HG02970 (cell line): ENCODE measurements around the gene OPN1LW.
"Not testable (repeated sequence)": the region's sequence is repeated elsewhere in the genome, so short reads cannot be mapped to it uniquely, and the experiment has no call there.

Source experiments
- ATAC-seq: cut with Tn5 transposase; IDR thresholded peaks from one replicate; pipeline ENCODE4 v1.9.1; 2021; ENCODE audit warnings: mild to moderate bottlenecking, moderate library complexity, moderate number of reproducible peaks; ENCODE audit not compliant: unreplicated experiment, low FRiP score

OPN1LW gene

GRCh38 chrX:154131955-154132354, 12.1 kb upstream of the OPN1LW start:
- no peak for ATAC-seq

DNA sequence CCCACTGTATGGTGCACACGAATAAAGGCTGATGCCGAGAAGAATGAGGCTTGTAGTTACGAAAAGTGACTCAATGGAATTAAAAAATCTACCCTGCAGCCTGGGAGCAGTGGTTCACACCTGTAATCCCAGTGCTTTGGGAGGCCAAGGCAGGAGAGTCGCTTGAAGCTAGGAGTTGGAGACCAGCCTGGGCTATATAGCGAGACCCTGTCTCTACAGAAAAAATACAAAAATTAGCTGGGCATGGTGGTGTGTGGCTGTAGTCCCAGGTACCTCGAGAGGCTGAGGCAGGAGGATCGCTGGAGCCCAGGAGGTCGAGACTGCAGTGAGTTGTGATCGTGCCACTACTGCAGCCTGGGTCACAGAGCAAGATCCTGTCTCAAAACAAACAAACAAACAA, 11.7 kb upstream of the OPN1LW start:
- ATAC-seq, result no peak

DNA sequence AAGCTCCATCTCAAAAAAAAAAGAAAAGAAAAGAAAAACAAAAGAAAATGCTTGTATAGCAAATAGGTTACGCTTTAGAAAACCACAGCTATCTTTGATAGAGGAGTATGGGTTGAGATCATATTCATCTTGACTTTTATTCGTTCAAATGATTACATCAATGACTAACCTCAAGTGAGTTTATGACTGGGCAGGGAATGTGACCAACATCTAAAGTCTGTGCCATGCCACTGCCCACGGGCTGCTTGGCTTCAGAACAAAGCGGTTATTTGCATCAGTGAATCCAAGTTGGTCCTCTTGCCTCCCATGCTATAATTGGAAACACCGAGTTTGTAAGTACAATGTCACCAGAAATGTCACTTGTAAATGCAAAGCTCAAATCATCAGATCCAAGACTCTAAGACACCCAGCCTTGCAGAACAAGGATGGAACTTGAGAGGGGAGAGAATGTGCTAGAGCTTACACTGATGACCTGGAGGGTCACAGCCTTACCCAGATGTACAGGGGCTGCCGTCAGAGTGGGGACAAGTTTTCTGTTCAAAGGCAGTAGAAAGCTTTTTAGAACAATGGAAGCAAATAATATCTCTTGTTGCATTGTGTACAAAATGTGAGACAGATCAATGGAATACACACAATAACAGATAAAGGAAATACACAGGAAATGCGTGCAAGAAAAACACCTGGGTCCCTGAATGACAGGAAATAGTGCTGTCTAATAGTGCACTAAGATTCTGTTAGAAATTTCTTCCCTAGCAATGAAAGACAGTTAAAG, 8.4 kb upstream of the OPN1LW start:
- no peak for ATAC-seq

DNA sequence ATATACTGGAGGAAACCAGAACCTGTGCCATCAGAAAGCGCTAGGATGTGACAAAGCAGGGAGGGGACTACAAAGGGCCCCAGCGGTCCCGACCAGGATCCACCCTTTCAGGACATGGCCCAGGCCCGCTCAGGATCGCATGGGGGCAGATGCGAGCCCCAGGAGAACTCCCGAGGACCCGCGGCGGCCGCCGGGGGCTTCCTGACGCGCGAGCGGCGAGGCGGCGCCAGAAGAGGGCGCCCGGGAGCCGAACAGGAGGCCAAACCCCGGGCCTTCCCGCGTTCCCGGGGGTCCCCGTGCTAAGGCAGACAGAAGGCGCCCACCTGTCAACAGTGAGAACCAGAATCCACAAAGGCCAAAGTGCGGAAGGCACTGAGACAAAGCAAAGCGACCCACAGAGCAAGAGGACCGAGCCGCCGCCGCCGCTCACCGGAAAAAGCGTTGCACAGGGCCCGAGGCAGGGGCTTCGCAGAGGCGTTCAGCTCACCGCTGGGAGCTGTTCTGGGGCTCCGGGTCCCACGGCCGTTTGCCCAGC, 7.3 kb upstream of the OPN1LW start:
- ATAC-seq, result no peak

DNA sequence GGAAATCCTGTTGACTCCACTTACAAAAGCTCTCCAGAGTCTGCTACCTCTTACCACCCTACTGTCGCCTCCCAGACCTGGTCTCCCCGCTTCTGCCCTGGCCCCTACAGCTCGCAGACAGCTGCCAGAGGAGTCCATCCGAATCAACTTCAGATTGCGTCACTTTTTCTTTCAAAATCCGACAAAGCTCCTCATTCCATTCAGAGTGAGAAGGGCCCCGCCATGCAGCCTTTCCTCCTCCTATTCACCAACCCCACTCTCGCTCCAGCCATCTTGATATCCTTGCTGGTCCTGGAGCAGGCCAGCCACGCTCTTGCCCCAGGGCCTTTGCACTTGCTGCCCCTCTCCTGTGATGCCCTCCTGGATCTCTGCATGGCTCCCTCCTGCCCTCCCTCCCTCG, 5.2 kb upstream of the OPN1LW start:
- ATAC-seq, result no peak

DNA sequence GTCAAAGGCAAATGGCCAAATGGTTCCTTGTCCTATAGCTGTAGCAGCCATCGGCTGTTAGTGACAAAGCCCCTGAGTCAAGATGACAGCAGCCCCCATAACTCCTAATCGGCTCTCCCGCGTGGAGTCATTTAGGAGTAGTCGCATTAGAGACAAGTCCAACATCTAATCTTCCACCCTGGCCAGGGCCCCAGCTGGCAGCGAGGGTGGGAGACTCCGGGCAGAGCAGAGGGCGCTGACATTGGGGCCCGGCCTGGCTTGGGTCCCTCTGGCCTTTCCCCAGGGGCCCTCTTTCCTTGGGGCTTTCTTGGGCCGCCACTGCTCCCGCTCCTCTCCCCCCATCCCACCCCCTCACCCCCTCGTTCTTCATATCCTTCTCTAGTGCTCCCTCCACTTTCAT, 3.8 kb upstream of the OPN1LW start:
- ATAC-seq, result no peak

DNA sequence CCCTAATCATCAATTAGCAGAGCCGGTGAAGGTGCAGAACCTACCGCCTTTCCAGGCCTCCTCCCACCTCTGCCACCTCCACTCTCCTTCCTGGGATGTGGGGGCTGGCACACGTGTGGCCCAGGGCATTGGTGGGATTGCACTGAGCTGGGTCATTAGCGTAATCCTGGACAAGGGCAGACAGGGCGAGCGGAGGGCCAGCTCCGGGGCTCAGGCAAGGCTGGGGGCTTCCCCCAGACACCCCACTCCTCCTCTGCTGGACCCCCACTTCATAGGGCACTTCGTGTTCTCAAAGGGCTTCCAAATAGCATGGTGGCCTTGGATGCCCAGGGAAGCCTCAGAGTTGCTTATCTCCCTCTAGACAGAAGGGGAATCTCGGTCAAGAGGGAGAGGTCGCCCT, 3.3 kb upstream of the OPN1LW start:
- ATAC-seq, result no peak

- no peak for ATAC-seq
Measured at GRCh38 chrX:154142386-154142785, 1.7 kb upstream of the OPN1LW start.

- no peak for ATAC-seq
Measured at GRCh38 chrX:154142950-154143745, 895 bp upstream of the OPN1LW start.

DNA sequence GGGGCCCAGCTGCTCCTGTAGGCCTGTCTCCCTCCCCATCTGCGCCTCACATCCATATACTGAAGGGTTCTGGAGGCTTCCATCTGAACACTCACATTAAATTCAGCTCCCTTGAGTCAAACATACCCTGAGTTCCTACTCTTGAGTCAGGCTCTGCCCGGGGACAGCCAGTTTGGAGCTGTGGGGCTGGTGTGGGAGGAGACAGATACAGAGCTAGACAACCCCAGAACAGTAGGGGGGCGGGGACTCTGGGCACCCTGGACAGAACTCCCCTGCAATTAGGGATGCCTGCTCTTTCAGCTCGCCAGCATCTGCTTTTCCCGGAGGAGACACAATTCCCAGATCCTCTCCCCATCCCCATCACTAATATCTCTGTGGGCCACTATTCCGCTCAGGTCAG, 7.0 kb downstream of the OPN1LW start:
- ATAC-seq, result not testable (repeated sequence)

GRCh38 chrX:154156221-154156620, 12.2 kb downstream of the OPN1LW start:
- ATAC-seq, result not testable (repeated sequence)

DNA sequence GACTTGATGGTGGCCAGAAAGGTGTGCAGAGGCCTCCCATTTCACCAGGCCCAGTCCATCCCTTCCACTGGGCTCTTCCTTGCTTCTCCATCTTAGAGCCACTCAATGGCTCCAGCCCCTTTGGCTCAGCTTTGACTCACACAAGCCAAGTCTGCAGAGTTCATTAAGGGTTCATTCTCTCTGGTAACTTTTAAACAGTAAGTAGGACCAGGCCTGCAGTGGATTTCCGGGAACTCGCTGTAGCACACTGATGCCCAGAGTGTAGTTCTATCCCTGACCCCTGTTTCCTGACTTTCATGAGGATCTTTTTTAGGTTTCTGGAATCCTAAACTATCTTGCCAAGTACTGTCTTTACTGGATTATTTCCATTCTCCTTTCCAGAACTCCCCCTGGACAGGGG, 13.2 kb downstream of the OPN1LW start:
- not testable (repeated sequence) for ATAC-seq

- ATAC-seq, result not testable (repeated sequence)
Measured at GRCh38 chrX:154159345-154159744, 15.3 kb downstream of the OPN1LW start.

DNA sequence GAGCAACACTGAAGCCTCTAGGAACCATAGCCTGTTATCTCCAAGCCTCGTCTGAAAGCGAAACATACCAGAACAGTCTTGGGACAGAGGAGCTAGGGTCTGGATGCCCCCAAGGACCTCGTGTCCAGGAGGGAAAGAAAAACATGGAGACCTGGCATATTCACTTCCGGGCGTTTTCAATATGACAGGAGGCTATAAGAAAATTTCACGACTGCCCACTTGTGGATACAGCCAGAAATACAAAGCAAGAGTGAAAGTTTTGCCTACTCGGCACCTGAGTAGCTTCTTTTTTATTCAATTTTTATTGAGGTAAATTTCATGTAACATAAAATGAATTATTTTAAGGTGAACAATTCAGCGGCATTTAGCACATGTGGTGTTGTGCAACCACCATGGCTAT, 20.9 kb downstream of the OPN1LW start:
- not testable (repeated sequence) for ATAC-seq

- ATAC-seq, result not testable (repeated sequence)
Measured at GRCh38 chrX:154168384-154168783, 24.3 kb downstream of the OPN1LW start.

GRCh38 chrX:154172535-154172943, 28.5 kb downstream of the OPN1LW start:
- not testable (repeated sequence) for ATAC-seq

GRCh38 chrX:154174356-154174755, 30.3 kb downstream of the OPN1LW start:
- not testable (repeated sequence) for ATAC-seq

- ATAC-seq, result not testable (repeated sequence)
Measured at GRCh38 chrX:154182296-154182695, 38.3 kb downstream of the OPN1LW start, which contains the start of gene OPN1MW. OPN1MW (plus strand) TSS chrX:154182596; CDS start chrX:154182678, 82 bp downstream.

DNA sequence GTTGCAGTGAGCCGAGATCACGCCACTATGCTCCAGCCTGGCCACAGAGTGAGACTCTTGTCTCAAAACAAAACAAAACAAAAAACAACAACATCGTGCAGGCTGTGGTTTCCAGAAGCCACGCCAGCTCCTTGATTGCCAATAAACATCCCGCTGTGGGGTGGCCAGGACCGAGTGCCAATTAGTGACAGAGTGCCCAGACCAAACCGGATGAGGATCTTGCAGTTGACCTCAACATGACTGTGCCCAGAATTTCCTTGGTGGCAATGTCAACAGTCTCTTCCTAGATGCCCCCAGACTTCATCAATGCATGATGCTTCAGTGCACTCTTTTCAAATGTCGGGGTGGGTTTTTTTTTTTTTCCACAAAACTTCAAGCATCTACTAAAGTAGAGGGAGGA, 39.8 kb downstream of the OPN1LW start:
- not testable (repeated sequence) for ATAC-seq

DNA sequence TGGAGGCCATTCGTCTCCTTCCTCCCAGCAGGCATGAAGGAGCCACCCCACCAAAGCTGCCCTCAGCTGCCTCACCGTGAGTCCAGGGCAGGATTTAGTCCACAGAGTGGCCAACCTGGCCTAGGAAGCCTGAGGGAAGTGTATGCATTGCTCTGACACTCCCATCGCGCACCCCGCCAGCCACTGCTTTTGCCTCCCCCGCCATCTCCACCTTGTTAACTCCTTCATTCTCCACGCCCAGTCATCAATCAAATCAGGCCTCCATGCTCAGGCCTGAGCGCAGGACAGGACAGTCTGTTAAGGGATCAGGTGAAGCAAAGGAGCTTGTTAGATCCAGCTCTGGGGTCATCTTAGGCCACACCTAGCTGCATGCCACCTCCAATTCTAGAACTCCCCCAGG, 48.8 kb downstream of the OPN1LW start:
- not testable (repeated sequence) for ATAC-seq

GRCh38 chrX:154194316-154194715, 50.3 kb downstream of the OPN1LW start:
- ATAC-seq, result not testable (repeated sequence)
